HG03460 (cell line): ENCODE results near the gene UBR4.
"Not testable (repeated sequence)": the region's sequence is repeated elsewhere in the genome, so short reads cannot be mapped to it uniquely, and the experiment has no call there.

Experiments used
- ATAC-seq: cut with Tn5 transposase; IDR thresholded peaks from one replicate; pipeline ENCODE4 v1.9.1; 2021; ENCODE audit not compliant: unreplicated experiment

UBR4 gene

GRCh38 chr1:19209990-19210771 is at the start of gene UBR4:
UBR4 (minus strand) TSS chr1:19210266; CDS start chr1:19210248, 18 bp downstream.
- ATAC-seq = peak; percentile 78

GRCh38 chr1:19258353-19258752 is 48.3 kb upstream of the UBR4 start:
- no peak for ATAC-seq

- ATAC-seq = no peak
Observed at GRCh38 chr1:19257178-19257914, 47.3 kb upstream of the UBR4 start.

GRCh38 chr1:19256301-19256700 is 46.2 kb upstream of the UBR4 start:
- ATAC-seq = not testable (repeated sequence)

- no peak for ATAC-seq
Observed at GRCh38 chr1:19255288-19255687, 45.2 kb upstream of the UBR4 start.

- no peak for ATAC-seq
Observed at GRCh38 chr1:19254416-19254815, 44.4 kb upstream of the UBR4 start.

GRCh38 chr1:19251305-19252196 is 41.5 kb upstream of the UBR4 start, which contains the start of the genes EMC1 and MRTO4:
EMC1 (minus strand) TSS chr1:19251524; CDS start chr1:19251509, 15 bp downstream.
MRTO4 (plus strand) TSS chr1:19251805; CDS start chr1:19251836, 31 bp downstream.
- peak; percentile 82 for ATAC-seq

- ATAC-seq = no peak
Observed at GRCh38 chr1:19250629-19251304, 40.7 kb upstream of the UBR4 start.

- no peak for ATAC-seq
Observed at GRCh38 chr1:19240673-19241538, 30.8 kb upstream of the UBR4 start.

GRCh38 chr1:19239876-19240275 is 29.8 kb upstream of the UBR4 start:
- no peak for ATAC-seq

GRCh38 chr1:19234224-19234623 is 24.2 kb upstream of the UBR4 start:
- no peak for ATAC-seq

- no peak for ATAC-seq
Observed at GRCh38 chr1:19232524-19232846, 22.4 kb upstream of the UBR4 start.

- not testable (repeated sequence) for ATAC-seq
Observed at GRCh38 chr1:19231736-19232523, 21.9 kb upstream of the UBR4 start.

- ATAC-seq = no peak
Observed at GRCh38 chr1:19229828-19230325, 19.8 kb upstream of the UBR4 start.

- ATAC-seq = no peak
Observed at GRCh38 chr1:19229229-19229628, 19.2 kb upstream of the UBR4 start.

GRCh38 chr1:19222979-19223824 is 13.1 kb upstream of the UBR4 start:
- no peak for ATAC-seq

GRCh38 chr1:19222573-19222972 is 12.5 kb upstream of the UBR4 start:
- no peak for ATAC-seq

- ATAC-seq = no peak
Observed at GRCh38 chr1:19220991-19221390, 10.9 kb upstream of the UBR4 start.
